Natural killer cell (primary cell): ENCODE data around the gene PCK2. TPM values are rescaled to one million over a fixed set of nuclear protein-coding genes. Genes with fewer than 3 reads are reported as not detected.

ENCODE experiments used
- ATAC-seq, 3 donors: fragments of 150-1000 bp in 2 of 3; fragments of 200-7000 bp in 1 of 3; cut with Tn5 transposase; 1 replicate in 1 of 3; 2 replicates in 2 of 3; pipeline ENCODE4 v1.10.0; 2021; ENCODE audit warnings: mild to moderate bottlenecking in 2 of 3, moderate library complexity in 2 of 3
- DNase-seq, 2 donors: peaks; one replicate each; pipeline versions ENCODE4 v3.0.0 to v3.0.0-alpha.2; 2013 to 2021; ENCODE audit warnings: mixed read lengths in 1 of 2
- H3K27ac ChIP-seq: one replicate; pipeline ENCODE4 v1.5.1; 2013; ENCODE audit warnings: mild to moderate bottlenecking, low read length
- H3K27me3 ChIP-seq: one replicate; pipeline ENCODE4 v1.6.1; 2013; ENCODE audit warnings: low read length; ENCODE audit not compliant: control insufficient read depth, insufficient read depth
- H3K36me3 ChIP-seq: one replicate; pipeline ENCODE4 v1.6.1; 2013; ENCODE audit warnings: low read length; ENCODE audit not compliant: control insufficient read depth, insufficient read depth
- H3K4me1 ChIP-seq: one replicate; pipeline ENCODE4 v1.6.1; 2013; ENCODE audit warnings: low read length; ENCODE audit not compliant: control insufficient read depth, insufficient read depth
- H3K4me3 ChIP-seq: one replicate; pipeline ENCODE4 v1.5.1; 2013; ENCODE audit warnings: low read length
- H3K9me3 ChIP-seq: one replicate; pipeline ENCODE4 v1.6.1; 2013; ENCODE audit warnings: low read length; ENCODE audit not compliant: control insufficient read depth, insufficient read depth
- H3K27ac Mint-ChIP-seq, 2 donors: one replicate each; pipeline ENCODE4 v1.8.0; 2022; ENCODE audit warnings: mild to moderate bottlenecking in 2 of 2, mixed read lengths in 2 of 2, moderate library complexity in 1 of 2
- H3K27me3 Mint-ChIP-seq, 2 donors: one replicate each; pipeline ENCODE4 v1.8.0; 2022; ENCODE audit warnings: low read depth in 2 of 2, mixed read lengths in 2 of 2
- H3K36me3 Mint-ChIP-seq: one replicate; pipeline ENCODE4 v1.8.0; 2022; ENCODE audit warnings: mixed read lengths
- H3K4me1 Mint-ChIP-seq, 2 donors: one replicate each; pipeline ENCODE4 v1.8.0; 2022; ENCODE audit warnings: mixed read lengths in 2 of 2
- H3K4me3 Mint-ChIP-seq: one replicate; pipeline ENCODE4 v1.8.0; 2022; ENCODE audit warnings: mild to moderate bottlenecking, moderate library complexity, mixed read lengths
- H3K9me3 Mint-ChIP-seq, 2 donors: one replicate each; pipeline ENCODE4 v1.8.0; 2022; ENCODE audit warnings: mixed read lengths in 2 of 2
- CTCF ChIP-seq: fragments of 200-600 bp; IDR thresholded peaks from one replicate; pipeline ENCODE4 v1.8.0; 2022; ENCODE audit warnings: antibody characterized with exemption
- WGBS: methylation state at CpG from one replicate; pipeline ENCODE4 v1.1.7; 2013; ENCODE audit warnings: missing lambda C conversion rate; ENCODE audit not compliant: insufficient coverage; 5-methylcytosine and 5-hydroxymethylcytosine counted together
- intact Hi-C: fragments of 100-400 bp; cut with micrococcal nuclease; formaldehyde crosslinking; loops from one replicate; pipeline ENCODE4 v1.14.2; 2022
- total RNA-seq, 4 donors: library from RNA; stranded (reverse); fragments of 120-200 nt in 1 of 4; gene quantifications; one replicate each; pipeline versions ENCODE4 v1.2.3 to v1.2.4, GENCODE V29; 2013 to 2022

The PCK2 gene
- total RNA-seq, 3 donors from 2014 or later (not counting 1 experiment from before 2014, with no cell fraction given) = 9.8 to 13.8 (median 12.3) TPM

- DNase-seq (no peak), ATAC-seq (no peak)
- Mint-ChIP-seq H3K36me3 (no peaks in the 10 kb centered on the region), H3K4me3 (no peak overlapping the region), H3K9me3 (no peaks in the 10 kb centered on the region), H3K27me3 (no peaks in the 10 kb centered on the region), H3K4me1 (peaks cover 12 to 18% of the 10 kb centered on the region in 2 donors), H3K27ac (no peak overlapping the region)
- peaks cover 16% of the 10 kb centered on the region for H3K4me1 ChIP-seq
- no peak overlapping the region for H3K4me3 ChIP-seq
- no peaks in the 10 kb centered on the region for H3K36me3 ChIP-seq
- no peaks in the 10 kb centered on the region for H3K27me3 ChIP-seq
- no peak for TF ChIP-seq CTCF
- WGBS = 91% methylated on average over 2 of the region's 3 CpGs
- H3K27ac ChIP-seq = no peak overlapping the region
- H3K9me3 ChIP-seq = no peaks in the 10 kb centered on the region
- intact Hi-C loops = no loop called here
Measured at GRCh38 chr14:24085215-24085614, 8.9 kb upstream of the PCK2 start.

- TF ChIP-seq CTCF = no peak
- H3K36me3 ChIP-seq = no peaks in the 10 kb centered on the region
- H3K4me1 Mint-ChIP-seq = peaks cover 6 to 15% of the 10 kb centered on the region in 2 donors
- no peaks in the 10 kb centered on the region for H3K9me3 ChIP-seq
- ATAC-seq = no peak
- 89% methylated on average over 3 of the region's 3 CpGs for WGBS
- H3K27me3 ChIP-seq = no peaks in the 10 kb centered on the region
- peaks cover 12% of the 10 kb centered on the region for H3K4me1 ChIP-seq
- no peak for DNase-seq
- no peaks in the 10 kb centered on the region for H3K9me3 Mint-ChIP-seq
- no peaks in the 10 kb centered on the region for H3K27me3 Mint-ChIP-seq
- no peak overlapping the region for H3K27ac ChIP-seq
- H3K27ac Mint-ChIP-seq = no peak overlapping the region
- intact Hi-C loops = no loop called here
- no peak overlapping the region for H3K4me3 Mint-ChIP-seq
- no peaks in the 10 kb centered on the region for H3K36me3 Mint-ChIP-seq
- no peak overlapping the region for H3K4me3 ChIP-seq
Measured at GRCh38 chr14:24086193-24086955, 7.7 kb upstream of the PCK2 start.

GRCh38 chr14:24087004-24087403 is 7.1 kb upstream of the PCK2 start:
- Histone ChIP-seq H3K4me3 (no peak overlapping the region), H3K36me3 (no peaks in the 10 kb centered on the region), H3K27ac (no peak overlapping the region), H3K27me3 (no peaks in the 10 kb centered on the region), H3K4me1 (peaks cover 6% of the 10 kb centered on the region), H3K9me3 (no peaks in the 10 kb centered on the region)
- DNase-seq = no peak
- H3K36me3 Mint-ChIP-seq = no peaks in the 10 kb centered on the region
- 84% methylated on average over 1 of the region's 1 CpG for WGBS
- peaks cover 4 to 12% of the 10 kb centered on the region in 2 donors for H3K4me1 Mint-ChIP-seq
- no peak for TF ChIP-seq CTCF
- no peak overlapping the region for H3K4me3 Mint-ChIP-seq
- intact Hi-C loops = no loop called here
- no peak for ATAC-seq
- H3K27me3 Mint-ChIP-seq = no peaks in the 10 kb centered on the region
- H3K9me3 Mint-ChIP-seq = no peaks in the 10 kb centered on the region
- no peak overlapping the region for H3K27ac Mint-ChIP-seq

- ATAC-seq = no peak
Measured at GRCh38 chr14:24088095-24088494, 6.0 kb upstream of the PCK2 start.

More at GRCh38 chr14:24088095-24088494, 6.0 kb upstream of the PCK2 start:
- 94% methylated on average over 2 of the region's 2 CpGs for WGBS
- Mint-ChIP-seq H3K36me3 (no peaks in the 10 kb centered on the region), H3K27ac (no peak overlapping the region), H3K4me1 (peaks cover under 1 to 8% of the 10 kb centered on the region in 2 donors), H3K27me3 (no peaks in the 10 kb centered on the region), H3K9me3 (no peaks in the 10 kb centered on the region), H3K4me3 (no peak overlapping the region)
- Histone ChIP-seq H3K27me3 (no peaks in the 10 kb centered on the region), H3K9me3 (no peaks in the 10 kb centered on the region), H3K4me3 (no peak overlapping the region), H3K36me3 (no peaks in the 10 kb centered on the region), H3K4me1 (peaks cover 6% of the 10 kb centered on the region), H3K27ac (no peak overlapping the region)
- DNase-seq = no peak
- TF ChIP-seq CTCF = no peak
- intact Hi-C loops = no loop called here
